ENCODE measurements around the gene AARSD1.
"Not testable (repeated sequence)": the region's sequence is repeated elsewhere in the genome, so short reads cannot be mapped to it uniquely, and the experiment has no call there.

AARSD1 gene

DNA sequence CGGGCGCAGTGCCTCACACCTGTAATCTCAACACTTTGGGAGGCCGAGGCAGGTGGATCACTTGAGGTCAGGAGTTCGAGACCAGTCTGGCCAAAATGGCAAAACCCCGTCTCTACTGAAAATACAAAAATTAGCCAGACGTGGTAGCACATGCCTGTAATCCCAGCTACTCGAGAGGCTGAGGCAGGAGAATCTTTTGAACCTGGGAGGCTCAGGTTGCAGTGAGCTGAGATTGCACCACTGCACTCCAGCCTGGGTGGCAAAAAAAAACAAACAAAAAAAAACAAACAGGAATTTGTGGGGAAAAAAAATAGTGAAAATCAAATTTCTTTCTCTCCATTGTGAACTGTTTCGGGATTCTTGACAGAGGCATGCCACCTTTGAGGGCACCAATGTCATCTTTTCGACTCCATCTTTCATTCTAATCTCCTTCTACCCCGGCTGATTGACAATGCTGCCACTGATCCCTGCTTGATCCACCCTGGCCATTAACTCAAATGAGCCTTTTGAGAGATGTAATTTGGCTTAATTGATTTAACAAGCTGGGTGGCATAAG is 44.7 kb downstream of the AARSD1 start:
- DNase-seq: not testable (repeated sequence)

DNA sequence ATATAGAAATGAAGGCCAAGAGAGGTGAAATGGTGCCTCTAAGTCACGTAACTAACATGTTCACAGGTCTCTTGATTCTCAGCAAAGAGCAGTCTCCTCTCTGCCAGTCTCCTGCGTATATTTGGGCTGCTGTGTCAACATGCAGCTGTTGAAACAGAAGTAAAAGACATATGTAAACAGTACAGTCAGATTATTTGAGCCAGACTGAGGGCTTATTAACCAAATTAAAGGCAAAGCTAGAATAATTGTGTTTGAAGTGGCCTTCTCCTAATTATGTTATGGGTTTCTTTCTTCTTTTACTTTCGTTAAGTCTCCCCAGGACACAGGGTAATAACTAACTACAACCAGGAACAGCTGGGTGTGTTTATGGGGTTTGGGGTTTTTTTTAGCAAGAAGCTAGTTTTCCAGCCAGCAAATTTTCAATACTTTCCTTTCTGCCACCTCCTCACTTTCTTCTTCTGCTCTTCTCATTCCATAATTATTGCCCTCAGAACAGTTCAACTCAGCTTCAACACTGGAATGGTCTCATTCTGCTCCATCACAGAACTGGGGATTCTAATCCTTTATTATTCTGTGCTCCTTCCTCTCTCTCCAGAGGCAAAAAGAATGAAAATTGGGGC is 45.2 kb downstream of the AARSD1 start:
- DNase-seq: no peak

DNA sequence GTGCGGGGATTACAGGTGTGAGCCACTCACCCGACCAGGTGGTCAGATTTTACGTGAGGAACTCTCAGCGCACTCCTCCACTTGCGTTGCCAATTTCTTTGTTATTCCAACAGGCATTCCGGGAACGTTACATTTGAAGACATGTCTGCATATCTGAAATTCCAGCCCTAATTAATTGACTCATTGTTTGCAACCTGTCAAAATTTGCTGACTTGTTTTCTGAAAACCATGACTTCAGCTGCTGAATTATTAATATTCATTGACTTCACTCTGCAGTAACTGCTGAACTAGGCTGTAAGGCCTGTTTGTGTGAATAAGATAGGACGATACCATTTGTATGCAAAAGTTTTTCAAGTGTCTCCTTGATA is 47.0 kb downstream of the AARSD1 start:
- no peak for DNase-seq

DNA sequence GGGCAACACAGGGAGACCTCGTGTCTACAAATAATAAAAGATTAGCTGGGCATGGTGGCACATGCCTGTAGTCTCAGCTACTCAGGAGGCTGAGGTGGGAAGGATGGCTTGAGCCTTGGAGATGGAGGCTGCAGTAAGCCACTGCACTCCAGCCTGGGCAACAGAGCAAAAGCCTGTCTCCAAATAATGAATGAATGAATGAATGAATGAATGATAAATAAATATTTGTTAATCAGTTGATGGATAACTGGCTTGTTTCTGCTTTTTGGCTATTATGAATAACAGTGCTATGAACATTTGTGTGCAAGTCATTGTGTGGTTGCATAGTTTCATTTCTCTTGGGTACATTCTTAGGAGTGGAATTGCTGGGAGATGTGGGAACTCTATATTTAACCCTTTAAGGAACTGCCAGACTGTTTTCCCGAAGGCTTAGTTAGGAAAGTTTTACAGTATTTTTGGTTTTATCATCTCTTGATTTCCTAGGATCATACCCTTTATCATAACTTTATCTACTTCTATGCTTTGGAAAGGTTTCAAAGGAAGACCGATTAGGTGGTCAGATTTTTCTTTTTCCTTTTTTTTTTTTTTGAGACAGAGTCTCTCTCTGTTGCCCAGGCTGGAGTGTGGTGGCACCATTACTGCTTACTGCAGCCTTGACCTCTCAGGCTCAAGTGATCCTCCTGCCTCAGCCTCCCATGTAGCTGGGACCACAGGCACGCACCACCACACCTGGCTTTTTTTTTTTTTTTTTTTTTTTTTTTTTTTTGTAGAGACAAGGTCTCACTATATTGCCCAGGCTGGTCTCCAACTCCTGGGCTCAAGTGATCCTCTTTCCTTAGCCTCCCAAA is 47.6 kb downstream of the AARSD1 start:
- DNase-seq: not testable (repeated sequence)

DNA sequence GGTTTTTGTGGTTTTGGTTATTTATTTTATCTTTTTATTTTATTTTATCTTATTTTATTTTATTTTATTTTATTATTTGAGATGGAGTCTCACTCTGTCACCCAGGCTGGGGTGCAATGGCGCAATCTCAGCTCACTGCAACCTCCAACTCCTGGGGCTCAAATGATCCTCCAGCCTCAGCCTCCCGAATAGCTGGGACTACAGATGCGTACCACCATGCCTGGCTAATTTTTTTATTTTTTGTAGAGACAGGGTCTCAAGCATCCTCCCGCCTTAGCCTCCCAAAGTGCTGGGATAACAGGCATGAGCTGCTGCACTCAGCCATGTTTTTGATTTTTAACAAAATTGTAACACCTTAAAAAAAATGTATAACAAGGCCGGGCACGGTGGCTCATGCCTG is 49.0 kb downstream of the AARSD1 start:
- DNase-seq: not testable (repeated sequence)

DNA sequence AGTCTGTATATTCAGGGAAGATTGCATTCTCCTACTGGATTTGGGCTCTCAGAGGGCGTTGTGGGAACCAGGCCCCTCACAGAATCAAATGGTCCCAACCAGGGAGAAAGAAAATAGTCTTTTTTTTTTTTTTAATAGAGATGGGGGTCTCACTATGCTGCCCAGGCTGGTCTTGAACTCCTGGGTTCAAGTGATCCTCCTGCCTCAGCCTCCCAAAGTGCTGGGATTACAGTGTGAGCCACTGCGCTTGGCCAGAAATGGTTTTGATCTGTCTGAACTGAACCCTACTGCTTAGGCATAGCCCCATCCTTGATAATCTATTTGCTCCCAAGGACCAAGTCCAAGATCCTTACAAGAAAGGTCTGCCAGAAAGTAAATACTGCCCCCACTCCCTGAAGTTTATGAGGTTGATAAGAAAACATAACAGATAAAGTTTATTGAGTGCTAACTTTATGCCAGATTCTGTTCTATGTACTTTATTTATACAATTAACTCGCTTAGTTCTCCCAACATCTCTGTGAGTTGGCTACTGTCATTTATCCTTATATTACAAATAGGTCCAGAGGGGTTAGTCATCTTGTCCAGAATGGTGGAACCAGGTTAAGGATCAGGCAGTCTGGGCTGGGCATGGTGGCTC is 50.2 kb downstream of the AARSD1 start:
- DNase-seq: no peak

DNA sequence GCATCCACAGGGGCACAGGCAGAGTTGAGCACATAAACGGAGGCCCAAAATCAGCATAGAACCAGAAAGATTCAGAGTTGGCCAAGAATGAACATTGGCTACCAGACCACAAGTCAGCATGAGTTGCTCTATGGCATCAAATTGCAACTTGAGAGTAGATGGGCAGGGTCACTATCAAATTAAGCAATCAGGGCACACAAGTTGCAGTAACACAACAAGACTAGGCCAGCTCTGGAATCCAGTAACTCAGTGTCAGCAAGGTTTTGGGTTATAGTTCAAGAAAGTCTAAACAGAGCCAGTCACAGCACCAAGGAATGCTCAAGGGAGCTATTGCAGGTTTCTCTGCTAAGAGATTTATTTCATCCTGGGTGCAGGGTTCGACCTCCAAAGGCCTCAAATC is 50.7 kb downstream of the AARSD1 start:
- no peak for DNase-seq

DNA sequence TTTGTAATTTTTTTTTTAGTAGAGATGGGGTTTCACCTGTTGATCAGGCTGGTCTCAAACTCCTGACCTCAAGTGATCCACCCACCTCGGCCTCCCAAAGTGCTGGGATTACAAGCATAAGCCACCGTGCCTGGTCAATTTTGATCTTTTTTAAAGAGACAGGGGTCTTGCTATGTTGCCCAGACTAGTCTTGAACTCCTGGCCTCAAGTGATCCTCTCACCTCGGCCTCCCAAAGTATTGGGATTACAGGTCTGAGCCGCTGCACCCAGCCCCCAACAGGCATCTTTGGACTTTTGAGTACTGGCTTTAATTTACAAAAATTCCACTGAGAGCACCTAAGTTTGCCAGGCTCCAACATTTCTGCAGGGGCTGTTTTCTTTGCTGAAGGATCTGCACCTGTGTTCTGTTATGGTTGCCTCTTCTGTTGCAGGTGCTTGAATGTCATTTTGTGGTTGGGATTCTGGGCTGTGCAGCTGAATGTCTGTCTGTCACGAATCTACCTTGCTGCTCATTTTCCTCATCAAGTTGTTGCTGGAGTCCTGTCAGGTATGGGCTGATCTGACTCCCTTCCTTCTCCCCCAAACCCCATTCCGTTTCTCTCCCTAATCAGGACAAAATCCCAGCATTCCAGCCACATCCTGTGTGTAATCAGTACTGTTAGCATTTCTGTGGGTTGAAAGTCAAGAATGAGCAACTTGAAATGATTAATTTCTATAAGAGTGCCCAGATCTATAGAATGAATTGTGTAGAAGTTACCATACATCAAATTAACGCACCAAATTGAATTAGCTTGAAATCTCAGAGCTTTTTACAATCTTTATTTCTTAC is 55.2 kb downstream of the AARSD1 start:
- DNase-seq: no peak

DNA sequence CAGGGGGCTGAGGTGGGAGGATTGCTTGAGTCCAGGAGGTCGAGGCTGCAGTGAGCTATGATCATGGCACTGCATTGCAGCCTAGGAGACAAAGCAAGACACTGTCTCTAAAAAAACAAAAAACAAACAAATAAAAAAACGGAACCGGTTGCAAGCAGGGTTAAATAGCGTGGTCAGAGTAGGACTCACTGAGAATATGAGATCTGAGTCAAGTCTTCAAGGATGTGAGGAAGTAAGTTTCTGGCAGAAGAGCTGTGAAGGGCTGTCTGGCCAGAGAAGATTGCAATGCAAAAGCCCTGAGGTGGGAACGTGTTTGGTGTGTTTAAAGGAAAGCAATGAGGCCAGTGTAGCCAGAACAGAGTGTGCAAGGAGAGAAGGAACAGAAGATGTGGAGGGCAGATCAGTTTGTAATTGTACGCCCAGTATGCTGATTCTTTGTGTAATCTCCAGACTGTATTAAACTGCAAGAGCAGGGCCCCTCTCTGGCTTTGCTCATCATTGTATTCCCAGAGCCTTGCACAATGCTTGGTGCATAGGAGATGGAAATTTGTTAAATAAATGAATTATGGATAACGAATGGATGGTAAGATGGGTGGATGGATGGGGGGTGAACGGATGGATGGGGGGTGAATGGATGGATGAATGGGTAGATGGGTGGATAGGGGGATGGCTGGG is 57.3 kb downstream of the AARSD1 start:
- DNase-seq: no peak

DNA sequence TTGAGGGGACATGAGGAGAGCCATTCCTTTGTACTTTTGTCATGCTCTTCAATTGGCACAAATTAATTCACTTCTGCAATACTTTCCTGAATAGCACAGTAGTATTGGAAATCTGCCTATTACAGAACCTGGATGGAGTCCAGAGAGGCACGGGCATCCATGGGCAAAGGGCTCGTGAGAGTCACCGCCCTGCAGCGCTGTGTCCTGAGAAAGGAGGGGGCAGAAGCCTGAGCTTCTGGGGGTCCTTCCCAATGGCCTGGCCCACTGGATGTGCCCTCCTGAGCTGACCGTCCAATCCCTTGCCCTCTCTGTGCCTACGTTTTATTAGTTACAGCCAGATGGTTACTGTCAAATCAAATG is 60.2 kb downstream of the AARSD1 start:
- DNase-seq: no peak

DNA sequence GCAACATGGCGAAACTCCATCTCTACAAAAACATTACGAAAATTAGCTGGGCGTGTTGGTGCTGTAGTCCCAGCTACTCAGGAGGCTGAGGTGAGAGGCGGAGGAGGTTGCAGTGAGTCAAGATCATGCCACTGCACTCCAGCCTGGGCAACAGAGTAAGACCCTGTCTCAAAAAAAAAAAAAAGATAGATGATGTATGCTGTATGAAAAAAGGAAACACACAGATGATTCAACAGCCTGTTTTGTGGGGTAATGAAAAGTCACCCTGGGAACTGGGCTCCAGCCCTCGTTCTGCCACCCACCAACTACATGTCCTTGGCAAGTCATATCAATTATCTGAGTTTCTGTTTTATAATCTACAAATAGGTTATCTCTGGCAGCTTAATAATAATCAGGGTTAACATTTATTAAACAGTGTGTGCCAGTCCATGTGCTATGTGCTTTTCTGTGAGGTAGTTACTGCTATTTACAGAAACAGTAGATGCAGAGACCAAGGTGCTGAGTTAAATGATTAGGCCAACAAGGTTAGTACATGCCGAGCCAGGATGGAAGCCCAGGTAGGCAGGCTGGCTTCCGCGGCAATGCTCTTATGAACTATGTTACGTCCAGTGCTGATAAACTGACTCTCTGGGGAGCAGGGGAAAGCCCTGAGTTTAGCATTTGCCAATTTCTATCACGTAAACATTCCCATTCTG is 62.6 kb downstream of the AARSD1 start:
- DNase-seq: no peak
